ENCODE results near the gene PIK3R2.
A peak's percentile ranks its signal among the peaks of the same experiment; 100 is the strongest.
"Not testable (repeated sequence)": the region's sequence is repeated elsewhere in the genome, so short reads cannot be mapped to it uniquely, and the experiment has no call there.

PIK3R2 gene

DNA sequence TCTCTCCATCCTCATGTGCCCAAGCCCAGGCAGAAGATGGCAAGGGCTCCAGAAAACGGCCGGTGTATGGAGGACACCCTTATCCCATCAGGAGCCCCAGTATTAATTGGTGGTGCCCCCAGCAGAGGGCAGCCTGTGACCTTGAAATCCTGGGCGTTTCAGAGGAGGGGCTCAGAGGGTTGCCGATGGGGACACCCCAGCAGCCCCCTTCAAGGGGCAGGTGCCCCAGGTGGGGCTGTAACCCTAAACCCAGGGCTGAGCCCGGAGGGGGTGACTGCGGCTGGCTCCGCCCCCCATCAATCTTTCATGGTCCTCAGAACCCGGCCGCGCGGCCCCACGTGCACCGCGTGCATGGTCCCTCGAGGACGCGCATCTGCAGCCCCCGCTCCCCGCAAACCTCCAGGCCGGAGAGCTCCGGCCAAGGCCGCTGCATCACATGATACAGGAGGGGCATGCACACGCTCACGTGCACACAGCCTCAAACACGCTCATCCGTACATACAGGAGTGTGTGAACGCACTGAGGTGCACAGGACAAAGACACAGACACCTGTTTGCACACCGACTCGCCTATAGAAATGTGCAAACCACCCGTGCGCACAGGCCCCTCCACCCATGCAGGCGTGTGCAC, 49.9 kb downstream of the PIK3R2 start:
- peaks cover 18% of the 10 kb centered on the region for H3K4me1 ChIP-seq
- H3K9me3 ChIP-seq = no peaks in the 10 kb centered on the region
- peak overlapping the region; percentile 90 for H3K4me3 ChIP-seq
- in situ Hi-C loops (cut with MboI; ENCODE audit: low sequenced_read_pairs) = no loop called here
- no peaks in the 10 kb centered on the region for H3K27me3 ChIP-seq (ENCODE audit: low read depth)
- peaks cover 43% of the 10 kb centered on the region for H3K36me3 ChIP-seq (replicated peaks)
- DNase-seq (ENCODE audit: low spot score in 2 of 2) = peak; percentile 41 to 69

DNA sequence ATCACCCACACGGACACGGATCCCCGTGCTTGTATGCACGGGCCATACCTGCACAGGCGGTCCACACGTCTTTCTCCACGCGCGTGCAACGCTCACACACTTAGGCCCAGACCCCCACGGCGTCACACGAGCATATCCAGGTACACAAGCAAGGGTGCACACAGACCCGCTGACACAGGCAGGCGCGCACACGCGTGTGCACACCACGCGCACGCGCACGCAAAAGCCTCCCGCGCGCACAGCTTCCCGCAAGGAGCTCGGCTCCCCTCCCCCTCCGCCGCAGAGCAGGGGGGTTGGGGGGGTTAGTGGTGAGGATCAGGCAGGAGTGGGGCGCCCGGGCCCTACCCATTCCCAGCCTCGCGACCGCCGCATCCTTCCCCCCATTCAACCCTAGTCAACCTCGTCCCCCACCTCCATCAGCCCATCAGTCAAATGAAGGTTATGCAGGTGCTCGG, 50.5 kb downstream of the PIK3R2 start:
- Histone ChIP-seq H3K36me3 (replicated peaks) (peaks cover 37% of the 10 kb centered on the region), H3K4me3 (peak overlapping the region; percentile 90), H3K9me3 (no peaks in the 10 kb centered on the region), H3K27me3 (ENCODE audit: low read depth) (no peaks in the 10 kb centered on the region), H3K4me1 (peaks cover 20% of the 10 kb centered on the region)
- in situ Hi-C loops (cut with MboI; ENCODE audit: low sequenced_read_pairs) = no loop called here
- DNase-seq (ENCODE audit: low spot score in 2 of 2) = no peak

- Histone ChIP-seq H3K9me3 (no peaks in the 10 kb centered on the region), H3K27me3 (ENCODE audit: low read depth) (no peaks in the 10 kb centered on the region), H3K4me3 (peak within 1 kb of the TSS; percentile 90), H3K4me1 (peaks cover 20% of the 10 kb centered on the region), H3K36me3 (replicated peaks) (peaks cover 32% of the 10 kb centered on the region)
- in situ Hi-C loops (cut with MboI; ENCODE audit: low sequenced_read_pairs) = no loop called here
- DNase-seq (ENCODE audit: low spot score in 2 of 2) = peak; percentile 99
These were observed 51.0 kb downstream of the PIK3R2 start, which contains the start of gene RAB3A for GRCh38 chr19:18203863-18204393. RAB3A (minus strand) TSS chr19:18204042; CDS start chr19:18202740, 1,302 bp downstream.

GRCh38 chr19:18204394-18205199, 51.6 kb downstream of the PIK3R2 start:
- H3K9me3 ChIP-seq = no peaks in the 10 kb centered on the region
- peaks cover 20% of the 10 kb centered on the region for H3K4me1 ChIP-seq
- H3K36me3 ChIP-seq (replicated peaks) = peaks cover 26% of the 10 kb centered on the region
- DNase-seq (ENCODE audit: low spot score in 2 of 2) = peak in 1 of 2 experiments; percentile 47
- H3K4me3 ChIP-seq = peak overlapping the region; percentile 45
- no peaks in the 10 kb centered on the region for H3K27me3 ChIP-seq (ENCODE audit: low read depth)
- in situ Hi-C loops (cut with MboI; ENCODE audit: low sequenced_read_pairs) = no loop called here

- DNase-seq (ENCODE audit: low spot score in 2 of 2) = peak; percentile 24 to 78
These were observed 52.4 kb downstream of the PIK3R2 start for GRCh38 chr19:18205200-18205892.

DNA sequence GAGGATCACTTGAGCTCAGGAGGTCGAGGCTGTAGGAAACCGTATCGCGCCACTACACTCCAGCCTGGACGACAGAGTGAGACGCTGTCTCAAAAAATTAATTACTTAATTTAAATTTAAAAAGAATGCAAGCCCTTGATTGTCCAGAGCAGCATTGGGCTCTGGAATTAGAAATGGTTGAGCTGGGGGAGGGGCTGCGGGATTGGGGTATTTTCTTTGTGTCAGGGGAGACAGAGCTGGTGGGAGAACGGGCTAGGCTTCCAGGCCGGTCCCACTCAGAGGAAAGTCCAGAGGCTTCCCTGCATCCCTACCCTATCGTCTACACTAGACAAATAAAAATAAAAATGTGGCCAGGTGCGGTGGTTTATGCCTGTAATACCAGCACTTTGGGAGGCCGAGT, 53.1 kb downstream of the PIK3R2 start:
- H3K27me3 ChIP-seq (ENCODE audit: low read depth) = no peaks in the 10 kb centered on the region
- peaks cover 20% of the 10 kb centered on the region for H3K4me1 ChIP-seq
- in situ Hi-C loops (cut with MboI; ENCODE audit: low sequenced_read_pairs) = no loop called here
- H3K9me3 ChIP-seq = no peaks in the 10 kb centered on the region
- peaks cover 12% of the 10 kb centered on the region for H3K36me3 ChIP-seq (replicated peaks)
- DNase-seq (ENCODE audit: low spot score in 2 of 2) = peak in 1 of 2 experiments; percentile 52
- H3K4me3 ChIP-seq = peak overlapping the region; percentile 45

More at GRCh38 chr19:18205200-18205892, 52.4 kb downstream of the PIK3R2 start:
- H3K4me1 ChIP-seq = peaks cover 20% of the 10 kb centered on the region
- H3K36me3 ChIP-seq (replicated peaks) = peaks cover 18% of the 10 kb centered on the region
- peak overlapping the region; percentile 45 for H3K4me3 ChIP-seq
- no peaks in the 10 kb centered on the region for H3K27me3 ChIP-seq (ENCODE audit: low read depth)
- H3K9me3 ChIP-seq = no peaks in the 10 kb centered on the region
- in situ Hi-C loops (cut with MboI; ENCODE audit: low sequenced_read_pairs) = no loop called here

DNA sequence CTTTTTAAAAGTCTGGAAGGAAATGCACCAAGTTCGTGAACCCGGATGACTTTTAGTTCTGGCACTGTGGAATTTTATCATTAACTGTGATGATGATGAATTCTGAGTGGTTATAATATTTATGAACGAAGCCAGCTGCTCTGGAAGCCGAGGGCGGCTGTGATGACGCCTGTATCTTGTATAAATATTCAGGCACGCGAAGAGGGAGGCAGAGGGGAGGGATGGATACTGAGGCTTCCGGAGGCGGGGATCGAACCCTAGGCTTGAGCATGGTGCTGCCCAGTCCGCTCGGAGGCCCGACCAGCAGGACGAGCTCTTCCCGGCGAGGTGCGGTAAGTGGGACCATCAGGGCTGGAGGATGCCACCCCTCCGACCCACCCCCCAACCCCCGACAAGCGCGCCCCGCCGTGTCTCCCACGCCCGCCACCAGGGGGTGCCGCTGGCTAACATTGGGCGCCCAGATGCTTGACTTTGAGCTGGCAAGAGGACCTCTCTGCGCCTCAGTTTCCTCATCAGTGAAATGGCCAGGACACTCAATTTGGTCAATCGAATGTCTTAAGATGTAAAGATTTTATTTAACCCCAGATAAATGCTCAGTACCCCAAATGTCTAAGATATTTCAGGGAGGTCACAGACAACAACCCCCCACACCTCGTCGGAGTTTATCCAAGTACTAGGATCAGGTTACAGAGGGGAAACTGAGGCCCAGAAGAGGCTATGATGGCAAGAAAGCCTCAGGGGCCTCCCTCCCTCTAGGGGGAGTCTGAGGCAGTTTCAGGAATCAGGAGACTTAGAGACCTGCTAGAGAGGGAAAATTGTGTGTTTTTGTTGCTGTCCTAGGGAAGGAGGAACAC, 55.4 kb downstream of the PIK3R2 start:
- in situ Hi-C loops (cut with MboI; ENCODE audit: low sequenced_read_pairs) = no loop called here
- Histone ChIP-seq H3K9me3 (no peaks in the 10 kb centered on the region), H3K27me3 (ENCODE audit: low read depth) (no peaks in the 10 kb centered on the region), H3K36me3 (replicated peaks) (no peaks in the 10 kb centered on the region; the same call in 1 of the 2 replicates), H3K4me1 (peaks cover 14% of the 10 kb centered on the region), H3K4me3 (no peak overlapping the region)
- DNase-seq (ENCODE audit: low spot score in 2 of 2) = peak in 1 of 2 experiments; percentile 67

GRCh38 chr19:18209912-18210311, 56.9 kb downstream of the PIK3R2 start:
- peaks cover 14% of the 10 kb centered on the region for H3K4me1 ChIP-seq
- H3K27me3 ChIP-seq (ENCODE audit: low read depth); H3K4me3 ChIP-seq; H3K9me3 ChIP-seq; in situ Hi-C loops (cut with MboI; ENCODE audit: low sequenced_read_pairs); DNase-seq (ENCODE audit: low spot score in 2 of 2); H3K36me3 ChIP-seq (replicated peaks): not testable (repeated sequence)

DNA sequence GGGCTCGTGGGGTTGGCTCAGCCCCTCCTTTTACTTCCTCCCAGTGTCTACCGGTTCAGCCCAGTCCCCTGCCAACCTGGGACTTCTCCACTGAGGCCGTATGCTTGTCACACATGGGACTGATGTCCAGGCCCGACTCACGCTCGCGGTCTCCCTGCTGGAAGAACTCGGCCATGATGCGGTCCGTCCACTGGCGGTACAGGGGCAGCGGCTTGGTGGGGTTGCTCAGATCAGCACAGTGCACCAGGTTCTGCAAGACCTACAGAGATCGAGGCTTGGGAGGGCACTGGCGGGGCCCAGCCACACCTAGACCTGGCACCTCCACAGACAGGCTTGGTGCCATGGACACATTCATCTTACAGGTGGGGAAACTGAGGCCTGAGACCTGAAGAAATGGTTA, 58.7 kb downstream of the PIK3R2 start:
- no peaks in the 10 kb centered on the region for H3K36me3 ChIP-seq (replicated peaks)
- no peak for DNase-seq (ENCODE audit: low spot score in 2 of 2)
- peaks cover 3% of the 10 kb centered on the region; the same call in 1 of the 2 replicates for H3K4me1 ChIP-seq
- in situ Hi-C loops (cut with MboI; ENCODE audit: low sequenced_read_pairs) = no loop called here
- no peak overlapping the region for H3K4me3 ChIP-seq
- H3K9me3 ChIP-seq = no peaks in the 10 kb centered on the region
- no peaks in the 10 kb centered on the region for H3K27me3 ChIP-seq (ENCODE audit: low read depth)

- Histone ChIP-seq H3K4me3 (no peak overlapping the region), H3K9me3 (no peaks in the 10 kb centered on the region), H3K4me1 (no peaks in the 10 kb centered on the region), H3K36me3 (replicated peaks) (no peaks in the 10 kb centered on the region), H3K27me3 (ENCODE audit: low read depth) (no peaks in the 10 kb centered on the region)
- no peak for DNase-seq (ENCODE audit: low spot score in 2 of 2)
- in situ Hi-C loops (cut with MboI; ENCODE audit: low sequenced_read_pairs) = no loop called here
These were observed 61.9 kb downstream of the PIK3R2 start for GRCh38 chr19:18214779-18215433.

DNA sequence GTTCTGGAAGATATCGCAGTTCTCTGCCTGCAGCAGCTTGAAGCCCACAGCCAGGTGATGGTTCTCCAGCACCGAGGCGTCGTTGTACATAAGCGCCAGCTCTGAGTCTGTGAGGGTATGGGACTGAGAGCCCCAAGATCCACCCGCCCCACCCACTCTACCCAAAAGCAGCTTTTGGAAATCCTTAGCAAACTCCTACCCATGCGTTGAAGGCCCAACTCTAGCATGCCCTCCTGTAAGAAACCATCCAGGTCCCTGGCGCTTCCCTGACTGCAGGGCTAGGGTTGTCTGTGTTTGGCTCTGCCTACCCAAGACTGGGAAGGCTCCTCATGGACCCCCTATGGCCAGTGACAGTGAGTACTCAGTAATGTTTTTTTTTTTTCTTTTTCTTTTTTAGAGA, 63.8 kb downstream of the PIK3R2 start:
- Histone ChIP-seq H3K27me3 (ENCODE audit: low read depth) (0 out of 2 replicates have a peak, but pooled peaks cover 3% of the 10 kb centered on the region), H3K4me3 (no peak overlapping the region), H3K9me3 (no peaks in the 10 kb centered on the region), H3K4me1 (no peaks in the 10 kb centered on the region), H3K36me3 (replicated peaks) (no peaks in the 10 kb centered on the region)
- in situ Hi-C loops (cut with MboI; ENCODE audit: low sequenced_read_pairs) = no loop called here
- no peak for DNase-seq (ENCODE audit: low spot score in 2 of 2)

DNA sequence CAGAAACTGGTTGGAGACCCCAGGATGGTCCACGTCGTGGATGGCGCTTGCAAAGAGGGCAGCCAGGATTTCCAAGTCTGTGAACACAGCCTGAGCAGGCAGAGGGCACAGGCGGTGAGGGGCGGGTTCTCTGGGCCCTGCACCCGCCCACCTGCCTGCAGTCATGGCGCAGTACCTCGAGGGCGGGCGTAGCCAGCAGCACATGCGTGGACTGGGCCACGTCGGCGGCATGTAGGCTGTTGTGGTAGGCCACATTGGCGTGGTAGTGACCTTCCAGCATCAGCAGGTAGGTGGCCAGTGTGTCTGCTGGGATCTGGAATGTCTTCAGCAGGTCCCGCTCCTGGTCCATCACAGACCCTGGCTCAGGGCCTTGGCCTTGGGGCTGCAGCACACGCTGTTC, 65.2 kb downstream of the PIK3R2 start:
- DNase-seq (ENCODE audit: low spot score in 2 of 2) = no peak

More for the DNA sequence above, 65.2 kb downstream of the PIK3R2 start:
- H3K9me3 ChIP-seq = no peaks in the 10 kb centered on the region
- no peaks in the 10 kb centered on the region for H3K36me3 ChIP-seq (replicated peaks)
- no peak overlapping the region for H3K4me3 ChIP-seq
- 0 out of 2 replicates have a peak, but pooled peaks cover 3% of the 10 kb centered on the region for H3K27me3 ChIP-seq (ENCODE audit: low read depth)
- no peaks in the 10 kb centered on the region for H3K4me1 ChIP-seq
- in situ Hi-C loops (cut with MboI; ENCODE audit: low sequenced_read_pairs) = no loop called here

Measured in HAP-1 (cell line).